HepG2 (cell line): ENCODE results near the gene PRKD2. TPM values are rescaled to one million over a fixed set of nuclear protein-coding genes. Genes with fewer than 3 reads are reported as not detected.
A peak's percentile ranks its signal among the peaks of the same experiment; 100 is the strongest.

Experiments used
- ATAC-seq: fragments of 200-7000 bp; cut with Tn5 transposase; 3 replicates; pipeline ENCODE4 v1.9.1; 2020; ENCODE audit warnings: mild to moderate bottlenecking, moderate library complexity
- BruUV-seq: library from RNA; stranded (reverse); fragments of 400-500 nt; replicated peaks from 2 replicates; lab custom pipeline; 2021; lab: Mats Ljungman, UMichigan
- CTCF ChIA-PET: fragments of 300-600 bp; formaldehyde crosslinking; extraction: SDS; loops from one replicate; lab custom pipeline; 2021; ENCODE audit warnings: low total read pairs, inconsistent platforms, low intra/inter-chr PET ratio; lab: Yijun Ruan, JAX
- POLR2A ChIA-PET: fragments of 350-600 bp; sonication (Branson Sonifier 250); formaldehyde crosslinking; loops from one replicate; lab custom pipeline; 2020; ENCODE audit warnings: antibody characterized with exemption, inconsistent platforms; lab: Yijun Ruan, JAX
- DNase-seq: peaks from one replicate; pipeline ENCODE4 v3.0.0-alpha.2; 2015; ENCODE audit warnings: low spot score
- FAIRE-seq: peaks from 3 replicates; lab custom pipeline; 2011; peaks lifted over from hg19 to GRCh38; lab: Jason Lieb, UNC
- H2AFZ ChIP-seq: one replicate; pipeline ENCODE4 v1.6.1; 2011; ENCODE audit warnings: low read length, inconsistent platforms
- H3K27ac ChIP-seq: fragments of 300-600 bp; 3 replicates; pipeline ENCODE4 v1.8.0; 2011; ENCODE audit warnings: mixed run types, mild to moderate bottlenecking, mixed read lengths, low read length, inconsistent platforms; ENCODE audit not compliant: insufficient read depth; ENCODE audit errors: extremely low read length
- H3K27me3 ChIP-seq, 2 experiments: fragments of 200-600 bp in 1 of 2; 2 replicates in 1 of 2; 3 replicates in 1 of 2; pipeline versions ENCODE4 v1.6.0 to v1.8.0; 2011; ENCODE audit warnings: low read length in 2 of 2, mild to moderate bottlenecking in 2 of 2, moderate library complexity in 2 of 2, inconsistent platforms in 1 of 2; ENCODE audit not compliant: insufficient read depth in 2 of 2, control insufficient read depth in 1 of 2
- H3K36me3 ChIP-seq, 2 experiments: fragments of 200-600 bp in 1 of 2; replicated peaks in 1 of 2; 2 replicates in 1 of 2; 3 replicates in 1 of 2; pipeline versions ENCODE4 v1.5.1 to v1.8.0; 2011; ENCODE audit warnings: low read length in 2 of 2, inconsistent platforms in 1 of 2; ENCODE audit not compliant: insufficient read depth in 2 of 2, control insufficient read depth in 1 of 2
- H3K4me1 ChIP-seq: 2 replicates; pipeline ENCODE4 v1.5.1; 2012; ENCODE audit warnings: low read length, inconsistent platforms; ENCODE audit not compliant: insufficient read depth
- H3K4me2 ChIP-seq: 2 replicates; pipeline ENCODE4 v1.6.0; 2011; ENCODE audit warnings: low read depth, low read length, inconsistent platforms
- H3K4me3 ChIP-seq, 3 experiments: fragments of 200-600 bp in 1 of 3; sonication (generic), shearing (Covaris generic) in 1 of 3; replicated peaks in 1 of 3; 2 replicates each; pipeline ENCODE4 v1.5.1; 2011 to 2016; ENCODE audit warnings: low read length in 3 of 3, inconsistent platforms in 2 of 3, low read depth in 2 of 3, mild to moderate bottlenecking in 2 of 3, control low read depth in 1 of 3, mixed read lengths in 1 of 3; ENCODE audit not compliant: insufficient read depth in 1 of 3
- H3K79me2 ChIP-seq: one replicate; pipeline ENCODE4 v1.6.1; 2011; ENCODE audit warnings: low read length, inconsistent platforms; ENCODE audit not compliant: insufficient read depth
- H3K9ac ChIP-seq: 2 replicates; pipeline ENCODE4 v1.6.0; 2011; ENCODE audit warnings: mild to moderate bottlenecking, low read depth, low read length, inconsistent platforms; ENCODE audit not compliant: insufficient read depth
- H3K9me3 ChIP-seq: 2 replicates; pipeline ENCODE4 v1.5.1; 2012; ENCODE audit warnings: mild to moderate bottlenecking, low read length
- H4K20me1 ChIP-seq: 2 replicates; pipeline ENCODE4 v1.6.0; 2011; ENCODE audit warnings: inconsistent platforms, mild to moderate bottlenecking, low read length, moderate library complexity; ENCODE audit not compliant: insufficient read depth
- ATF7 ChIP-seq, 2 experiments: fragments of 450-650 bp in 1 of 2; sonication (generic) in 1 of 2; formaldehyde crosslinking in 1 of 2; IDR thresholded peaks; 2 replicates each; pipeline versions ENCODE4 v1.4.0 to v1.6.1; 2016 to 2020; ENCODE audit warnings: antibody characterized with exemption in 1 of 2, mild to moderate bottlenecking in 1 of 2, missing genetic modification reagents in 1 of 2
- NFYB ChIP-seq: sonication (generic); formaldehyde crosslinking; IDR thresholded peaks from 2 replicates; pipeline ENCODE4 v1.4.0; 2020; ENCODE audit warnings: missing genetic modification reagents
- NFYC ChIP-seq: IDR thresholded peaks from 2 replicates; pipeline ENCODE4 v1.6.1; 2016; ENCODE audit warnings: missing genetic modification reagents, missing compliant biosample characterization
- RELA ChIP-seq: sonication (generic); formaldehyde crosslinking; IDR thresholded peaks from 2 replicates; pipeline ENCODE4 v1.4.0; 2020; ENCODE audit warnings: missing genetic modification reagents
- SMARCE1 ChIP-seq: fragments of 450-650 bp; IDR thresholded peaks from 2 replicates; pipeline ENCODE4 v1.6.1; 2017; ENCODE audit warnings: borderline replicate concordance
- ZBTB21 ChIP-seq: sonication (generic); formaldehyde crosslinking; IDR thresholded peaks from 2 replicates; pipeline ENCODE4 v1.4.0; 2020; ENCODE audit warnings: missing genetic modification reagents
- ZNF501 ChIP-seq: sonication (generic); formaldehyde crosslinking; IDR thresholded peaks from 2 replicates; pipeline ENCODE4 v1.5.1; 2020; ENCODE audit warnings: mild to moderate bottlenecking, moderate library complexity, missing genetic modification reagents
- ZNF589 ChIP-seq: sonication (generic); formaldehyde crosslinking; conservative IDR thresholded peaks from 2 replicates; pipeline ENCODE4 v1.8.0; 2022; ENCODE audit warnings: mild to moderate bottlenecking, moderate library complexity, missing genetic modification reagents
- ZNF616 ChIP-seq: sonication (generic); formaldehyde crosslinking; IDR thresholded peaks from 2 replicates; pipeline ENCODE4 v1.5.0; 2020; ENCODE audit warnings: low read depth, mild to moderate bottlenecking, missing genetic modification reagents
- ZNF629 ChIP-seq: sonication (generic); formaldehyde crosslinking; conservative IDR thresholded peaks from 2 replicates; pipeline ENCODE4 v1.5.0; 2020; ENCODE audit warnings: missing genetic modification reagents
- ZSCAN25 ChIP-seq: sonication (generic); formaldehyde crosslinking; IDR thresholded peaks from 2 replicates; pipeline ENCODE4 v1.8.0; 2022; ENCODE audit warnings: mild to moderate bottlenecking, missing genetic modification reagents
- WGBS: methylation state at CpG from one replicate; pipeline ENCODE4 v1.1.6; 2017; ENCODE audit warnings: low lambda C conversion rate; 5-methylcytosine and 5-hydroxymethylcytosine counted together
- in situ Hi-C: cut with HindIII; loops from 2 replicates; pipeline ENCODE4 v1.10.0; 2017; ENCODE audit warnings: low pct_unique_long_range_greater_than_20kb; ENCODE audit not compliant: extremely low pct_ligation_motif_present
- intact Hi-C: fragments of 100-400 bp; cut with micrococcal nuclease; formaldehyde crosslinking; loops from one replicate; pipeline ENCODE4 v1.10.0; 2022; ENCODE audit not compliant: unreplicated experiment
- polyA plus RNA-seq, 8 experiments: library from polyadenylated mRNA; depleted of rRNA in 3 of 8; stranded (reverse) in 7 of 8; unstranded in 1 of 8; fragments of >200 nt; fragmentation: Illumina TruSeq in 4 of 8; extraction: Trizol in 4 of 8; gene quantifications; 2 replicates each; pipeline versions ENCODE4 v1.2.1 to v1.2.3, GENCODE V29; 2011 to 2016; ENCODE audit warnings: low read depth in 4 of 8, missing spikeins in 1 of 8, mixed read lengths in 1 of 8; ENCODE audit not compliant: insufficient read depth in 1 of 8
- total RNA-seq, 5 experiments: library from RNA; depleted of rRNA; stranded (reverse); fragments of >200 nt; fragmentation: Illumina TruSeq; extraction: Trizol; gene quantifications; 2 replicates each; pipeline ENCODE4 v1.2.3, GENCODE V29; 2016; ENCODE audit warnings: low read depth in 1 of 5
- TF ChIP-seq, protein P1 (sequence below): sonication (generic); formaldehyde crosslinking; IDR thresholded peaks from 2 replicates; pipeline ENCODE4 v1.5.0; 2020; ENCODE audit warnings: missing genetic modification reagents

PRKD2 gene
- total and polyA plus RNA-seq, 2 of the 13 experiments (the other 11 are each of a cell fraction or from before 2014, with no cell fraction given): 6.7 to 7.3 TPM

- Histone ChIP-seq H3K9me3 (no peaks in the 10 kb centered on the region), H3K9ac (no peak overlapping the region), H3K27ac (no peak overlapping the region), H3K4me3 (no peak overlapping the region), H3K79me2 (no peaks in the 10 kb centered on the region), H3K27me3 (no peaks in the 10 kb centered on the region), H4K20me1 (no peaks in the 10 kb centered on the region), H3K36me3 (peaks cover 43 to 76% of the 10 kb centered on the region in 2 experiments), H2AFZ (no peak overlapping the region), H3K4me1 (no peaks in the 10 kb centered on the region), H3K4me2 (no peak overlapping the region)
- TF ChIP-seq, protein P1, sequence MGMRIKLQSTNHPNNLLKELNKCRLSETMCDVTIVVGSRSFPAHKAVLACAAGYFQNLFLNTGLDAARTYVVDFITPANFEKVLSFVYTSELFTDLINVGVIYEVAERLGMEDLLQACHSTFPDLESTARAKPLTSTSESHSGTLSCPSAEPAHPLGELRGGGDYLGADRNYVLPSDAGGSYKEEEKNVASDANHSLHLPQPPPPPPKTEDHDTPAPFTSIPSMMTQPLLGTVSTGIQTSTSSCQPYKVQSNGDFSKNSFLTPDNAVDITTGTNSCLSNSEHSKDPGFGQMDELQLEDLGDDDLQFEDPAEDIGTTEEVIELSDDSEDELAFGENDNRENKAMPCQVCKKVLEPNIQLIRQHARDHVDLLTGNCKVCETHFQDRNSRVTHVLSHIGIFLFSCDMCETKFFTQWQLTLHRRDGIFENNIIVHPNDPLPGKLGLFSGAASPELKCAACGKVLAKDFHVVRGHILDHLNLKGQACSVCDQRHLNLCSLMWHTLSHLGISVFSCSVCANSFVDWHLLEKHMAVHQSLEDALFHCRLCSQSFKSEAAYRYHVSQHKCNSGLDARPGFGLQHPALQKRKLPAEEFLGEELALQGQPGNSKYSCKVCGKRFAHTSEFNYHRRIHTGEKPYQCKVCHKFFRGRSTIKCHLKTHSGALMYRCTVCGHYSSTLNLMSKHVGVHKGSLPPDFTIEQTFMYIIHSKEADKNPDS (CRISPR knock-in tag): no peak
- TF ChIP-seq ZNF629 (CRISPR knock-in tag): peak; percentile 72
- TF ChIP-seq ZBTB21 (CRISPR knock-in tag): no peak
- no peak for TF ChIP-seq RELA (CRISPR knock-in tag)
- no peak for TF ChIP-seq ZNF501
- no peak for TF ChIP-seq ATF7 (IDR thresholded peaks at IDR 0.05)
- no peak for TF ChIP-seq ATF7 (CRISPR knock-in tag; IDR thresholded peaks at IDR 0.05)
- TF ChIP-seq ZSCAN25 (CRISPR knock-in tag): no peak
- FAIRE-seq (no peak), DNase-seq (no peak), ATAC-seq (no peak)
- no TSS peak for BruUV-seq
- in situ Hi-C loops: no loop called here
- 89% methylated on average over 2 of the region's 2 CpGs for WGBS
- ChIA-PET CTCF (no interaction called here), POLR2A (no interaction called here)
- intact Hi-C loops: no loop called here
Measured at GRCh38 chr19:46691948-46692347, 25.0 kb downstream of the PRKD2 start.

- FAIRE-seq: no peak
- Histone ChIP-seq H3K79me2 (no peaks in the 10 kb centered on the region), H3K4me2 (no peak overlapping the region), H3K4me3 (no peak overlapping the region), H3K9me3 (no peaks in the 10 kb centered on the region), H3K9ac (no peak overlapping the region), H4K20me1 (no peaks in the 10 kb centered on the region), H3K27ac (no peak overlapping the region), H3K36me3 (peaks cover 40 to 72% of the 10 kb centered on the region in 2 experiments), H3K27me3 (no peaks in the 10 kb centered on the region), H2AFZ (no peak overlapping the region), H3K4me1 (no peaks in the 10 kb centered on the region)
- intact Hi-C loops: no loop called here
- in situ Hi-C loops: no loop called here
- POLR2A ChIA-PET: no interaction called here
- CTCF ChIA-PET: no interaction called here
- 50% methylated on average over 2 of the region's 2 CpGs for WGBS
- DNase-seq: no peak
- ATAC-seq: no peak
- no TSS peak for BruUV-seq
- TF ChIP-seq SMARCE1 (no peak), ZNF589 (CRISPR knock-in tag) (no peak), NFYB (CRISPR knock-in tag) (peak; percentile 44), NFYC (CRISPR knock-in tag) (peak; percentile 44), ZNF616 (CRISPR knock-in tag) (no peak)
Measured at GRCh38 chr19:46691104-46691503, 25.8 kb downstream of the PRKD2 start.
